Measurements from ENCODE around the gene CHCT1.

CHCT1 gene

DNA sequence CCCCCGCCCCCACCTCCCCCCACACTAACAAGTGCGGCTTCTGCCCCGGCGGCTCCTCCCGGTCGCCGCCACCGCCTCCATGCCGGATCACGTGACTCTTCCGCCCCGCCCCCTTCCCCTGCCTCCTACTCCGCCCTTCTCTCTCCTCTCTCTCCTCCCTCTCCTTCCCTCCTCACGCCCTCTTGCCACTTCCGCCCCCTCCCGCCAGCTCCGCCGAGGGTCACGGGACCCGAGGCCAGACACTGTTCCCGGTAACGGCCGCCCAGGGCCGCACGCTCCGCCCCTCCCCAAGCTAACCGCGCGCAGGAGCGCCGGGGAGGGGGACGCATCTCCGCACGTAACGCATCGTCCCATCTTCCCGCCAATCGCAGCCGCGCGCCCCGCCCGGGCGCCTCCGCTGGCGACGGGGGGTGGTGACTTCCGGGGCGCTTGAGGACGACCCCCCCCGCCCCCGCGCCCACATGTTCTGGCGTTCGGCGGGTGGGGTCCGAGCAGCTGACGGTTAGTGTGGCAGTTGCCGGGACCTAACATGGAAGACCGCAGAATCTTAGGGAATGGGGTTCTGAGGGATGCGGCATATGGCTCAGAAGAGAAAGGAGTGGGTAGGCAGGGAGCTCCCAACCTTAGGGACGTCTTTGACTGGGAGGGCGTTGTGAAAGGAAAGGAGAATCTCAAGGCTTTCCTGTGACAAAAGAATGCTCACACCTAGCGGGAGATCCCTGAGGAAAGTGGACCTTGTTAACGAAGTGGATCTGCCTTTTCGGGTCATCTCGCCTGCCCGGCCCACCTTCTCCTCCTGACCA lies 30.0 kb upstream of the CHCT1 start, which contains the start of gene USP32:
Gene USP32 (minus strand): TSS at position 92 of the 803 bp plus-strand sequence. CDS start 194 bp downstream, outside the sequence.
- H3K4me1 Mint-ChIP-seq = peaks cover 40 to 76% of the 10 kb centered on the region in 2 donors
- no peaks in the 10 kb centered on the region for H3K27me3 Mint-ChIP-seq
- H3K9me3 Mint-ChIP-seq = no peaks in the 10 kb centered on the region
- H3K4me3 Mint-ChIP-seq = peak within 1 kb of the TSS; percentile 99
- peaks cover 2 to 3% of the 10 kb centered on the region in 2 donors for H3K36me3 Mint-ChIP-seq
- H3K27ac Mint-ChIP-seq = peak within 1 kb of the TSS; percentile 99
- peak; percentile 96 for DNase-seq
- peak; percentile 86 to 92 for ATAC-seq (replicated peaks)

- ATAC-seq (replicated peaks) = no peak
- peak; percentile 21 for DNase-seq
Observed at GRCh38 chr17:60392845-60393702, 29.2 kb upstream of the CHCT1 start.

GRCh38 chr17:60393840-60394723 lies 28.2 kb upstream of the CHCT1 start:
- DNase-seq (no peak), ATAC-seq (replicated peaks) (no peak)
- H3K4me1 Mint-ChIP-seq = peaks cover 33 to 82% of the 10 kb centered on the region in 2 donors
- H3K27ac Mint-ChIP-seq = no peak overlapping the region
- H3K27me3 Mint-ChIP-seq = no peaks in the 10 kb centered on the region
- no peaks in the 10 kb centered on the region for H3K9me3 Mint-ChIP-seq
- peaks cover 0 to 3% of the 10 kb centered on the region in 2 donors for H3K36me3 Mint-ChIP-seq
- H3K4me3 Mint-ChIP-seq = no peak overlapping the region

More at GRCh38 chr17:60392845-60393702, 29.2 kb upstream of the CHCT1 start:
- Mint-ChIP-seq H3K27ac (peak overlapping the region; percentile 99), H3K27me3 (no peaks in the 10 kb centered on the region), H3K36me3 (peaks cover 2 to 3% of the 10 kb centered on the region in 2 donors), H3K9me3 (no peaks in the 10 kb centered on the region), H3K4me1 (peaks cover 40 to 82% of the 10 kb centered on the region in 2 donors), H3K4me3 (peak overlapping the region; percentile 99)

DNA sequence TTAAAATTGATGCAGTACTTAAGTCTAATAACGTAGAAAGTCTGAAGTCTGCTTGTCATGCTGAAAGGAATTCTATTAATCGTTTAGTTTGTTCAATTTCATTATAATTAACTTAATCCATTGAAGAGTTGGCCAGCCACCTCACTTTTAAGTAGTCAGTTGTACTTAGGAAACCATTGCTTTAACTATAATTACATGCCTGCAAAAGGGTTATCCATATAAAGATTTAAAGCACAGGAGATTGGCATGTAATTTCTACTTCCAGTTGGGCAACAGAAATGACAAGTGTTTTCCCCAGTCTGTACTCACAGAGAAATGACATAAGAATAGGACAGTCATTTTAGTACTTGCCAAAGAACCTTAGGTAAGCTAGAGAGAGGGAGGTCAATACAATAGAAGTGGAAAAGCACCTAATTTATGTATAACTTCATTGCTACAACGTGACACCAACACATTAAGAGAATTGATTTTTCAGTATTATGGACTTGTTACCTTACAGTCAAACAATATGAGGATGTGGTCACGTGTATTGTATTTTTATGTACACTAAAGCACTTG lies 26.7 kb upstream of the CHCT1 start:
- H3K4me1 Mint-ChIP-seq = peaks cover 35 to 80% of the 10 kb centered on the region in 2 donors
- no peak overlapping the region for H3K4me3 Mint-ChIP-seq
- DNase-seq = no peak
- ATAC-seq (replicated peaks) = peak; percentile 8 to 31
- H3K36me3 Mint-ChIP-seq = peaks cover 0 to 3% of the 10 kb centered on the region in 2 donors
- H3K27me3 Mint-ChIP-seq = no peaks in the 10 kb centered on the region
- no peak overlapping the region for H3K27ac Mint-ChIP-seq
- H3K9me3 Mint-ChIP-seq = no peaks in the 10 kb centered on the region

DNA sequence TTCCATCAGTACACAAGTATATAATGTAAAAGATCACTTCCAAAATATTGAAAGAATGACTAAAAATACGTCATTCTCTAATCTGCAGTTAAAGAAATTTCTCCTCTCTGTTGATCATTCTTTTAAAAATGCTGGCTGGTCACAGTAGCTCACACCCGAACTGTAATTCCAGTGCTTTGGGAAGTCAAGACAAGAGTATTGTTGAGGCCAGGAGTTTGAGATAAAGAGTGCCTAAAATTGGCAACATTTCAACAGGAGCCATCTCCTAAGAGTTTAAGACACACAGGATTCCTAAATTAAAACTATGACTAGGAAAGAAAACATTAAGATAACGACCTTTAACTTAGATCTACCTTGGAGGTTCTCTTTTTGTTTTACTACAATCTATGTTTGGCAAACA lies 25.9 kb upstream of the CHCT1 start:
- Mint-ChIP-seq H3K4me3 (no peak overlapping the region), H3K4me1 (peaks cover 35 to 80% of the 10 kb centered on the region in 2 donors), H3K36me3 (no peaks in the 10 kb centered on the region), H3K27ac (peak overlapping the region; percentile 51), H3K27me3 (no peaks in the 10 kb centered on the region), H3K9me3 (no peaks in the 10 kb centered on the region)
- DNase-seq (no peak), ATAC-seq (replicated peaks) (no peak)

DNA sequence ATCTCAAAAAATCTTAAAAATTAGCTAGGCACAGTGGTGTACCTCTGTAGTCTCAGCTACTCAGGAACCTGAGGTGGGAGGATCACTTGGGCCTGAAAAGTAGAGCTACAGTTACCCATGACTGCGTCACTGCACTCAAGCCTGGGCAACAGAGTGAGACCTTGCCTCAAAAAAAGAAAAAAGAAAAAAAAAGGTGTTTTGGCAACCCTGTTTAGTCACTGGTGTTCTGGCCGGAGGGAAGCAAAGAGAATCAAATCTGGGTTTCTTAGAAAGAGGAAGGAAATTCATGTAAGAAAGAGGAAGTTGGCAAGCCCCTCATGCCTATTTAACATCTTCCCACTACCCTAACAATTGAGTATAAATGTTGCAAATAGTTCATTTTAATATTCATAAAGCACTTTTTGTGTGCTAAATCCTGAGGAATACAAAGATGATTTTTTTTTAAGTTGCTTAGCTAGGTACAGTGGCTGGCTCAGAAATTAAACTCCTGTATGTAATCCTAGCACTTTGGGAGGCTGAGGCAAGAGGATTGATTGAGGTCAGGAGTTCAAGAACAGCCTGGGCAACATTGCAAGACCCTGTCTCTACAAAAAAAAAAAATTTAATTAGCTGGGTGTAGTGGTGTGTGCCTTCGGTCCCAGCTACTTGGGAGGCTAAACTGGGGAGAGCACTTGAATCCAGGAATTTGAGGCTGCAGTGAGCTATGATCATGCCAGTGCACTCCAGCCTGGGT lies 23.9 kb upstream of the CHCT1 start:
- DNase-seq (peak; percentile 67), ATAC-seq (replicated peaks) (peak; percentile 92 to 96)
- Mint-ChIP-seq H3K9me3 (no peaks in the 10 kb centered on the region), H3K4me3 (peak overlapping the region; percentile 6 to 18), H3K27me3 (no peaks in the 10 kb centered on the region), H3K36me3 (no peaks in the 10 kb centered on the region), H3K4me1 (peaks cover 31 to 85% of the 10 kb centered on the region in 2 donors), H3K27ac (peak overlapping the region; percentile 85)

GRCh38 chr17:60401819-60402218 lies 20.5 kb upstream of the CHCT1 start:
- no peak overlapping the region for H3K4me3 Mint-ChIP-seq
- no peaks in the 10 kb centered on the region for H3K9me3 Mint-ChIP-seq
- no peaks in the 10 kb centered on the region for H3K27me3 Mint-ChIP-seq
- DNase-seq (no peak), ATAC-seq (replicated peaks) (no peak)
- peaks cover 17 to 52% of the 10 kb centered on the region in 2 donors for H3K4me1 Mint-ChIP-seq
- H3K27ac Mint-ChIP-seq = no peak overlapping the region
- H3K36me3 Mint-ChIP-seq = no peaks in the 10 kb centered on the region

DNA sequence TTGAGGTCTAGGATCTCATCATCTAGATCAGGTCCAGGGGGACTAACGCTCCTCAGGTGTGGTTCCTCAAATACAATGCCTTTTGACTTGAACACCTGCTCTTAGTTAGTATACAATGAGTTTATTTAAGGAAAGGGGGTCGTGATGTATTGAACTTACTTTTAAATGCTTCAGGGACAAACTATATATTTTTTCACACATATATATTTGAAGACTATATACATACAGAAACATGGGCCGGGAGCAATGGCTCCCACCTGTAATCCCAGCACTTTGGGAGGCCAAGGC lies 18.8 kb upstream of the CHCT1 start:
- H3K9me3 Mint-ChIP-seq = no peaks in the 10 kb centered on the region
- H3K4me1 Mint-ChIP-seq = peaks cover 15 to 37% of the 10 kb centered on the region in 2 donors
- ATAC-seq (replicated peaks) = no peak
- no peak overlapping the region for H3K27ac Mint-ChIP-seq
- no peak for DNase-seq
- H3K27me3 Mint-ChIP-seq = no peaks in the 10 kb centered on the region
- H3K4me3 Mint-ChIP-seq = no peak overlapping the region
- no peaks in the 10 kb centered on the region for H3K36me3 Mint-ChIP-seq

DNA sequence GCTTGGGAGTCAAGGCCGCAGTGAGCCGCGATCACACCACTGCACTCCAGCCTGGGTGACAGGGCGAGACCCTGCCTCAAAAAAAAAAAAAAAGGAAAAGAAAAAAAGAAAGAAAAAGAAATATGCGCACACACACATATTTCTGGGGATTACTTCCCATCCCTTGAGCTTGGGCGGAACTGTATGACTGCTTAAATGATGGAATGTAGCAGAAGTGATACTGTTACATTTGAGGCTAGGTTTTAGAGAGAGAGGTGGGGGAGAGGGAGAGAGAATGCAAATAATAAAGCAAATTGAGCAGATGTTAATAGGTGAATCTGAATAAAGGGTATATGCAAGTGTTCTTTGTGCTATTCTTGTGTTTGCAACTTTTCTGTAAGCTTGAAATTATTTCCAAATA lies 18.3 kb upstream of the CHCT1 start:
- Mint-ChIP-seq H3K4me3 (no peak overlapping the region), H3K27ac (no peak overlapping the region), H3K9me3 (no peaks in the 10 kb centered on the region), H3K4me1 (peaks cover 15 to 32% of the 10 kb centered on the region in 2 donors), H3K36me3 (no peaks in the 10 kb centered on the region), H3K27me3 (no peaks in the 10 kb centered on the region)
- DNase-seq (no peak), ATAC-seq (replicated peaks) (no peak)

DNA sequence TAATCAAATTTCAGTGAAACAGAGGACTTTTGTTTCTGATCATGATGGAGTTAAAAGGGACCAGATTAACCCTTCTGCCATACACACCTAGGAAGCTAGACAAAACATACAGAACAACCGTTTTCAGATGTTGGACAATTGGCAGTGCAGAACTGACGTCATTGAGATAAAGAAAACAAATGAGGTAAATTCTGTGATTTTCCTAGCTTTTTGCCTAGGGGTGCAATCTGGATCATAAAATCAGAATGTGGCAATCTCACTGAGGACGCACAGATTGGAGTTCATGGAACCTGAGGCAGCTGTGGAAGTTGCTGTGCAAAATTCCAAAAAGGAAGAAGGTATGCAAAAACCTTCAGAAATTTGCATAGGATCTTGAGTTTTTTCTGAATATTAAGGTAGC lies 15.4 kb upstream of the CHCT1 start:
- DNase-seq = no peak
- peaks cover 4 to 7% of the 10 kb centered on the region in 2 donors for H3K4me1 Mint-ChIP-seq
- H3K27me3 Mint-ChIP-seq = no peaks in the 10 kb centered on the region
- no peaks in the 10 kb centered on the region for H3K9me3 Mint-ChIP-seq
- H3K27ac Mint-ChIP-seq = peak overlapping the region; percentile 67
- no peak for ATAC-seq (replicated peaks)
- no peaks in the 10 kb centered on the region for H3K36me3 Mint-ChIP-seq
- no peak overlapping the region for H3K4me3 Mint-ChIP-seq

GRCh38 chr17:60410001-60410400 lies 12.3 kb upstream of the CHCT1 start:
- no peak overlapping the region for H3K4me3 Mint-ChIP-seq
- H3K27me3 Mint-ChIP-seq = no peaks in the 10 kb centered on the region
- no peak overlapping the region for H3K27ac Mint-ChIP-seq
- no peaks in the 10 kb centered on the region for H3K4me1 Mint-ChIP-seq
- H3K36me3 Mint-ChIP-seq = no peaks in the 10 kb centered on the region
- DNase-seq (no peak), ATAC-seq (replicated peaks) (no peak)
- H3K9me3 Mint-ChIP-seq = no peaks in the 10 kb centered on the region

DNA sequence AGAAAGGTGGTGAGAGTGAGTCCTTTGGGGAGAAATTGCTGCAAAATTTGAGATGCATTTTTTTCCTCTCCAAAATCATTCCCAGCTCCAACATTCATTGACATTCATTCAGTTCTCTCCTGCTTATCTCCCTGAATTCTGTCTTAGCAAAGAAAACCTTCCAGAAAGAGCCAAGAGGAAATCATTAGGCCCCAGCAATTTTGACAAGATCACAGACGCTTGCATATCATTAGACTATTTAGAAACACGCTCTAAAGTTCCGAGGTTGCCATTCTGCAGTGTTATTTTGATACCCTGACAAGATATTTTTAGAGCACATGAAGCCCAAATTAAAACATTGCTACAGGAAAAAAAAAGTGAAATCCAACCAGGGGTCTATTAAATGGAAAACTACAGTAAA lies 9.6 kb upstream of the CHCT1 start:
- Mint-ChIP-seq H3K27ac (no peak overlapping the region), H3K4me1 (no peaks in the 10 kb centered on the region), H3K4me3 (no peak overlapping the region), H3K36me3 (no peaks in the 10 kb centered on the region), H3K27me3 (no peaks in the 10 kb centered on the region), H3K9me3 (no peaks in the 10 kb centered on the region)
- DNase-seq (no peak), ATAC-seq (replicated peaks) (no peak)

GRCh38 chr17:60415146-60415545 lies 7.1 kb upstream of the CHCT1 start:
- ATAC-seq (replicated peaks) = no peak
- DNase-seq = no peak
- Mint-ChIP-seq H3K27ac (no peak overlapping the region), H3K27me3 (no peaks in the 10 kb centered on the region), H3K4me3 (no peak overlapping the region), H3K36me3 (no peaks in the 10 kb centered on the region), H3K9me3 (peaks cover 0 to 2% of the 10 kb centered on the region in 2 donors), H3K4me1 (no peaks in the 10 kb centered on the region)

All from stimulated activated naive B cell treated with anti-CD40 and anti-IgM and Interleukin-4, amounts not matched to agents 10 μg/mL and 1 μg/mL and 100 μg/mL, for 72 hours (primary cell).